ENCODE data around the gene PPP3R1. TPM values are rescaled to one million over a fixed set of nuclear protein-coding genes. Genes with fewer than 3 reads are reported as not detected.

Gene PPP3R1
- total and polyA plus RNA-seq, 2 experiments from 2014 or later = 7.9 to 49.6 TPM

GRCh38 chr2:68223419-68223818 is 28.9 kb downstream of the PPP3R1 start:
- Histone ChIP-seq H3K27me3 (ENCODE audit: insufficient read depth) (no peaks in the 10 kb centered on the region), H4K20me1 (replicated peaks; ENCODE audit: insufficient read depth) (peaks cover 68% of the 10 kb centered on the region), H3K9me2 (ENCODE audit: insufficient read depth) (no peaks in the 10 kb centered on the region), H2AFZ (no peak overlapping the region), H3K27ac (ENCODE audit: low read depth) (no peak overlapping the region), H3K4me3 (no peak overlapping the region), H3K79me2 (replicated peaks; ENCODE audit: insufficient read depth) (peaks cover 100% of the 10 kb centered on the region), H3K36me3 (ENCODE audit: insufficient read depth) (no peaks in the 10 kb centered on the region), H3K4me1 (ENCODE audit: insufficient read depth) (peaks cover 11% of the 10 kb centered on the region; the same call in 1 of the 2 replicates), H3K4me2 (no peak overlapping the region), H3F3A (replicated peaks; ENCODE audit: low read depth) (no peaks in the 10 kb centered on the region)
- H3K27me3 Mint-ChIP-seq (ENCODE audit: insufficient read depth, low read depth, poor library complexity) = no peaks in the 10 kb centered on the region
- H3K36me3 Mint-ChIP-seq (ENCODE audit: low read depth) = no peaks in the 10 kb centered on the region
- no peak overlapping the region for H3K4me3 Mint-ChIP-seq
- no peaks in the 10 kb centered on the region for H3K9me3 Mint-ChIP-seq
- H3K4me1 Mint-ChIP-seq = peaks cover 49% of the 10 kb centered on the region
- no peak for TF ChIP-seq ZNF331 (CRISPR knock-in tag; IDR thresholded peaks at IDR 0.05; ENCODE audit: low read depth)
- no peak for TF ChIP-seq ETS1 (IDR thresholded peaks at IDR 0.05)
- no peak for TF ChIP-seq POLR2AphosphoS5 (IDR thresholded peaks at IDR 0.05; ENCODE audit: low read depth)
- TF ChIP-seq EZH2 (IDR thresholded peaks at IDR 0.05; ENCODE audit: low read depth, unreplicated experiment) = no peak
- no peak for TF ChIP-seq JUNB (IDR thresholded peaks at IDR 0.05; ENCODE audit: unreplicated experiment)
- no peak for TF ChIP-seq CTCF (conservative IDR thresholded peaks at IDR 0.05; ENCODE audit: low read depth in 2 of 2)
- no peak for TF ChIP-seq CREB1 (CRISPR knock-in tag; IDR thresholded peaks at IDR 0.05; ENCODE audit: low read depth)
- TF ChIP-seq NANOG (IDR thresholded peaks at IDR 0.05; ENCODE audit: borderline replicate concordance) = no peak
- DNase-seq (ENCODE audit: low spot score) (no peak), ATAC-seq (no peak)
- H3K27ac Mint-ChIP-seq = no peak overlapping the region

- no peak overlapping the region for H3K27ac Mint-ChIP-seq
- Histone ChIP-seq H3K27ac (ENCODE audit: low read depth) (no peak overlapping the region), H2AFZ (no peak overlapping the region), H3K4me2 (no peak overlapping the region), H3K79me2 (replicated peaks; ENCODE audit: insufficient read depth) (peaks cover 100% of the 10 kb centered on the region), H3K9me2 (ENCODE audit: insufficient read depth) (no peaks in the 10 kb centered on the region), H4K20me1 (replicated peaks; ENCODE audit: insufficient read depth) (peaks cover 73% of the 10 kb centered on the region), H3K36me3 (ENCODE audit: insufficient read depth) (no peaks in the 10 kb centered on the region), H3K4me1 (ENCODE audit: insufficient read depth) (peaks cover 11% of the 10 kb centered on the region; the same call in 1 of the 2 replicates), H3K27me3 (ENCODE audit: insufficient read depth) (no peaks in the 10 kb centered on the region), H3F3A (replicated peaks; ENCODE audit: low read depth) (no peaks in the 10 kb centered on the region), H3K4me3 (no peak overlapping the region)
- no peaks in the 10 kb centered on the region for H3K27me3 Mint-ChIP-seq (ENCODE audit: insufficient read depth, low read depth, poor library complexity)
- H3K4me3 Mint-ChIP-seq = no peak overlapping the region
- no peaks in the 10 kb centered on the region for H3K36me3 Mint-ChIP-seq (ENCODE audit: low read depth)
- TF ChIP-seq REST (IDR thresholded peaks at IDR 0.05; ENCODE audit: unreplicated experiment) (no peak), CTCF (conservative IDR thresholded peaks at IDR 0.05; ENCODE audit: low read depth in 2 of 2) (no peak), ETS1 (IDR thresholded peaks at IDR 0.05) (no peak), NANOG (IDR thresholded peaks at IDR 0.05; ENCODE audit: borderline replicate concordance) (no peak), STAT1 (IDR thresholded peaks at IDR 0.05; ENCODE audit: unreplicated experiment) (no peak), JUNB (IDR thresholded peaks at IDR 0.05; ENCODE audit: unreplicated experiment) (no peak)
- no peaks in the 10 kb centered on the region for H3K9me3 Mint-ChIP-seq
- DNase-seq (ENCODE audit: low spot score) (no peak), ATAC-seq (no peak)
- peaks cover 51% of the 10 kb centered on the region for H3K4me1 Mint-ChIP-seq
These were observed 30.0 kb downstream of the PPP3R1 start for GRCh38 chr2:68222287-68222686.
